SU-DHL-6 (cell line): ENCODE measurements around the gene PFN1.
"Not testable (repeated sequence)": the region's sequence is repeated elsewhere in the genome, so short reads cannot be mapped to it uniquely, and the experiment has no call there.

Experiments
- H2AFZ ChIP-seq: fragments of 200-600 bp; sonication (generic); 2 replicates; pipeline ENCODE4 v1.6.1; 2014; ENCODE audit warnings: low read depth, mild to moderate bottlenecking, moderate library complexity, mixed read lengths, antibody characterized with exemption, low read length; ENCODE audit not compliant: severe bottlenecking
- H3F3A ChIP-seq: fragments of 200-600 bp; shearing (Covaris generic); 2 replicates; pipeline ENCODE4 v1.6.0; 2016; ENCODE audit warnings: antibody characterized with exemption, mild to moderate bottlenecking; ENCODE audit not compliant: insufficient read depth
- H3K27ac ChIP-seq: fragments of 200-600 bp; sonication (generic); 2 replicates; pipeline ENCODE4 v1.5.1; 2016; ENCODE audit warnings: low read depth, mild to moderate bottlenecking, low read length, moderate library complexity, mixed read lengths
- H3K27me3 ChIP-seq: fragments of 200-600 bp; sonication (generic), shearing (Covaris generic); 2 replicates; pipeline ENCODE4 v1.6.0; 2014; ENCODE audit warnings: mild to moderate bottlenecking, low read length
- H3K36me3 ChIP-seq: fragments of 200-600 bp; sonication (generic); 2 replicates; pipeline ENCODE4 v1.6.1; 2014; ENCODE audit warnings: mild to moderate bottlenecking, low read length, mixed read lengths
- H3K4me2 ChIP-seq: fragments of 300-600, 200-600 bp; shearing (Covaris generic), sonication (generic); 2 replicates; pipeline ENCODE4 v1.6.0; 2014; ENCODE audit warnings: low read length, low read depth, mild to moderate bottlenecking; ENCODE audit not compliant: poor library complexity, severe bottlenecking
- H3K4me3 ChIP-seq: fragments of 200-600 bp; sonication (generic); 2 replicates; pipeline ENCODE4 v1.5.1; 2014; ENCODE audit warnings: antibody characterized with exemption, low read length, mild to moderate bottlenecking, mixed read lengths; ENCODE audit not compliant: insufficient read depth, poor library complexity, severe bottlenecking
- H3K79me2 ChIP-seq: fragments of 200-600 bp; sonication (generic); 2 replicates; pipeline ENCODE4 v1.6.1; 2014; ENCODE audit warnings: mild to moderate bottlenecking, low read length, moderate library complexity; ENCODE audit not compliant: insufficient read depth
- H3K9ac ChIP-seq: fragments of 200-600 bp; sonication (generic); 2 replicates; pipeline ENCODE4 v1.7.0; 2014; ENCODE audit warnings: mild to moderate bottlenecking, low read length
- H3K9me2 ChIP-seq: fragments of 200-600 bp; sonication (generic); replicated peaks from 2 replicates; pipeline ENCODE4 v1.6.1; 2014; ENCODE audit warnings: low read length; ENCODE audit not compliant: insufficient read depth
- H3K9me3 ChIP-seq: fragments of 200-600 bp; sonication (generic); 2 replicates; pipeline ENCODE4 v1.6.1; 2014; ENCODE audit warnings: low read length, mixed read lengths; ENCODE audit not compliant: insufficient read depth
- H4K20me1 ChIP-seq: fragments of 200-600 bp; sonication (generic); 2 replicates; pipeline ENCODE4 v1.6.1; 2014; ENCODE audit warnings: low read depth, mild to moderate bottlenecking, antibody characterized with exemption, low read length, moderate library complexity, mixed read lengths
- CTCF ChIP-seq: fragments of 200-600 bp; sonication (generic); IDR thresholded peaks from one replicate; pipeline ENCODE4 v1.5.1; 2017; ENCODE audit warnings: antibody characterized with exemption, mild to moderate bottlenecking, low read length, moderate library complexity; ENCODE audit not compliant: insufficient read depth, poor library complexity, severe bottlenecking
- EZH2phosphoT487 ChIP-seq: fragments of 200-600 bp; sonication (generic), shearing (Covaris generic); conservative IDR thresholded peaks from 2 replicates; pipeline ENCODE4 v1.6.1; 2018; ENCODE audit warnings: mild to moderate bottlenecking, antibody characterized with exemption, low read length, moderate library complexity, mixed read lengths

PFN1 gene

GRCh38 chr17:4931963-4932362 lies 16.4 kb downstream of the PFN1 start, which contains the start of gene GP1BA:
GP1BA (plus strand) TSS chr17:4932277; CDS start chr17:4932605, 328 bp downstream.
- H3F3A ChIP-seq, result 0 out of 2 replicates have a peak, but pooled peaks cover 3% of the 10 kb centered on the region
- no peak for TF ChIP-seq CTCF
- TF ChIP-seq EZH2phosphoT487, result no peak

GRCh38 chr17:4928881-4929280 lies 19.4 kb downstream of the PFN1 start:
- TF ChIP-seq EZH2phosphoT487 (no peak), CTCF (no peak)

More at GRCh38 chr17:4931963-4932362, 16.4 kb downstream of the PFN1 start, which contains the start of gene GP1BA:
- Histone ChIP-seq H3K4me2 (no peak within 1 kb of the TSS), H3K27ac (no peak within 1 kb of the TSS), H4K20me1 (no peaks in the 10 kb centered on the region), H2AFZ (no peak within 1 kb of the TSS), H3K9me3 (no peaks in the 10 kb centered on the region), H3K27me3 (no peaks in the 10 kb centered on the region), H3K4me3 (no peak within 1 kb of the TSS), H3K9me2 (no peaks in the 10 kb centered on the region), H3K79me2 (no peaks in the 10 kb centered on the region), H3K9ac (no peak within 1 kb of the TSS), H3K36me3 (no peaks in the 10 kb centered on the region)

GRCh38 chr17:4926577-4927335 lies 21.6 kb downstream of the PFN1 start:
- not testable (repeated sequence) for H3F3A ChIP-seq, H3K27me3 ChIP-seq, H3K36me3 ChIP-seq, H3K79me2 ChIP-seq, H3K9ac ChIP-seq, H2AFZ ChIP-seq, H3K9me2 ChIP-seq, H4K20me1 ChIP-seq, H3K9me3 ChIP-seq, H3K27ac ChIP-seq, H3K4me3 ChIP-seq, H3K4me2 ChIP-seq

More at GRCh38 chr17:4928881-4929280, 19.4 kb downstream of the PFN1 start:
- no peaks in the 10 kb centered on the region for H3K36me3 ChIP-seq
- H3K27me3 ChIP-seq, result no peaks in the 10 kb centered on the region
- no peaks in the 10 kb centered on the region for H3K79me2 ChIP-seq
- H3K27ac ChIP-seq, result no peak overlapping the region
- H3K4me2 ChIP-seq, result no peak overlapping the region
- no peak overlapping the region for H2AFZ ChIP-seq
- H3K9me2 ChIP-seq, result no peaks in the 10 kb centered on the region
- H3F3A ChIP-seq, result 0 out of 2 replicates have a peak, but pooled peaks cover 3% of the 10 kb centered on the region
- H4K20me1 ChIP-seq, result no peaks in the 10 kb centered on the region
- no peak overlapping the region for H3K9ac ChIP-seq
- no peak overlapping the region for H3K4me3 ChIP-seq
- H3K9me3 ChIP-seq, result no peaks in the 10 kb centered on the region

GRCh38 chr17:4921320-4921719 lies 27.0 kb downstream of the PFN1 start:
- H3K4me2 ChIP-seq, result no peak overlapping the region
- no peaks in the 10 kb centered on the region for H3K9me3 ChIP-seq
- no peak for TF ChIP-seq EZH2phosphoT487
- TF ChIP-seq CTCF, result no peak
- H3K9me2 ChIP-seq, result no peaks in the 10 kb centered on the region
- no peaks in the 10 kb centered on the region for H3K79me2 ChIP-seq
- H4K20me1 ChIP-seq, result no peaks in the 10 kb centered on the region
- no peak overlapping the region for H3K27ac ChIP-seq
- H3K9ac ChIP-seq, result no peak overlapping the region
- no peaks in the 10 kb centered on the region for H3K27me3 ChIP-seq
- H3F3A ChIP-seq, result no peaks in the 10 kb centered on the region
- no peak overlapping the region for H3K4me3 ChIP-seq
- no peak overlapping the region for H2AFZ ChIP-seq
- H3K36me3 ChIP-seq, result no peaks in the 10 kb centered on the region
